ENCODE measurements around the gene PHF19.

Gene PHF19

DNA sequence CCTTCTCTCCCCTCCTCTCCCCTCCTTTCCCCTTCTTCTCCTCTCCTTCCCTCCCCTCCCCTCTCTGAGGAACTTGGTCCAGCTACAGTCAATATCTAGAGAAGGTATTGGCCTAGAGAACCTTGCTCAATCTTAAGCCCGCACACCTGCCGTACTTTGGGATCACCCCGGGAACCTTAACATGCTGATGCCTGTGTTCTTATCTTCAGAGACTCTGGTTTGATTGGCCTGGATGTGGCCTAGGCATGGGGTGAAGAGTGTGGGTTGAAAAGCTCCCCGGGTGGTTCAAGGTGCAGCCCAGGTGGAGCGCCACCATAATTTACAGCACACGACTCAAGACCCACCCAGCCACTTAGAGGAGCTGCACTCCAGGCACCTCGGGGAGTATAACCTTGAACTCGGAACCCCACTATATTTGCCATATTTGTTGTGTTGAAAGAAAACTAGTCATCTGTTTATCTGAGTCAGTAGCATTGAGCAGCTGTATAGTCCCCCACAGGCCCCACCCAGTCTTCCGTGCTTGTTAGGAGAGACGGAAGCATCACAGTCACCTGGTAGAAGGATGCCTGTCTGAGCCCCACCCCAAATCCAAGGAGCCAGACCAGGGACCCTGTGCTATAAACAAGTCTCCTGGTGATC is 14.4 kb upstream of the PHF19 start:
- no peak for DNase-seq

GRCh38 chr9:120890320-120891244 is 13.6 kb upstream of the PHF19 start:
- DNase-seq = no peak

DNA sequence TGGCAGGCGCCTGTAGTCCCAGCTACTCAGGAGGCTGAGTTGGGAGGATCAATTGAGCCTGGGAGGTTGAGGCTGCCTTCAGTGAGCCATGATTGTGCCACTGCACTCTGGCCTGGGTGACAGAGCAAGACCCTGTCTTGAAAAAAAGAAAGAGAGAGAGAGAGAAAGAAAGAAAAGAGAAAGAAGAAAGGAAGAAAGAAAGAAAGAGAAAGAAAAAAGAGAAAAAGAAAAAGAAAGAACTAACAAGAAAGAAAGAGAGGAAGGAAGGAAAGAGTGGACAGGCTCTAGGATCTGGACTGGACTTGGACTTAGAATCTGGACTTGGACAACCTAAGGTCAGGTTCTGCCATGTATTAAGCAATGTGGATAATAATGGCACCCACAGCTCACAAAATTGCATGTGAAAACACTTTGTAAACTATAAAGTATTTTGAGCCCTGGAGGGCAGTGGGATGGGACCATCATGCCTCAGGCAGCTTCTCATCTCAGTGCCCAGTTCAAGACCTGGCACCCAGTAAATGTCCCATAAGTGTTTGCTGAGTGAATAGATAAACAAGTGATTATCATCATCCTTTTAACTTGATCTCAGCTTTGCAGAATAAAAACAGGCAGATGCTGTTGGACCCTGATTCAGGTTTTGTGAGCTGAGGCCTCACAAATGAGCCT is 12.8 kb upstream of the PHF19 start:
- no peak for DNase-seq

DNA sequence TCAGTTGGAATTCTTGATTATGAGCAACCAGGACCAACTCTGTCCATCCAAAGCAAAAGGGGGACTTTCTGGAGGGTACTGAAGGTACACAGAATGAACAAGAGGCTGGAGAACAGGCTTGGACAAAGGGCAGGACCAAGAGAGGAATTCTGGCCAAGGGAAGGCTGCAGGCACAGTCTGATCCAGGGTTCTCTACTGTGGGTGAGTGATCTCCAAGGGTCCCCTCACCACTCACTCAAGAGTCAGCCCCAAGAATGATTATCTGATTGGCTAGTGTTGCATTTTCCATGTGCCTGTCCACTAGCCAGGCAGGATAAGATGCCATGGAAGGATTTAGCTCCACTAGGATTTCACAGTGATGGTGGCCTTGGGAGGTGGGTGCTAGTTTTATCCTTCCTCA is 11.6 kb upstream of the PHF19 start:
- DNase-seq = no peak

- DNase-seq = no peak
These were observed 9.5 kb upstream of the PHF19 start for GRCh38 chr9:120886490-120886967.

- no peak for DNase-seq
These were observed 9.0 kb upstream of the PHF19 start for GRCh38 chr9:120885958-120886357.

GRCh38 chr9:120885457-120885856 is 8.5 kb upstream of the PHF19 start:
- no peak for DNase-seq

DNA sequence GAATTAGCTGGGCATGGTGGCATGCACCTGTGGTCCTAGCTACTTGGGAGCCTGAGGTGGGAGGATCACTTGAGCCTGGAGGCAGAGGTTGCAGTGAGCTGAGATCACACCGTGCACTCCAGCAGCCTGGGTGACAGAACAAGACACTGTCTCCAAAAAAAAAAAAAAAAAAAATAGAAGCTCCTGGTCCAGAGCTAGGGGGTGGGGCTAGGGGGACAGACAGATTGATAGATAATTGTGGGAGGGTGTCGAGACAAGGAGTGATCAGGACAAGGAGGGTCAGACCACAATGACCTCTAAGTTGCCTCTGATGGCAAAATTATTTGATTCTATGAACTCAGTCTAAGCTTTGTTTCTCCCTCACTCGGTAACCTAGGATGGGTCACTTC is 6.6 kb upstream of the PHF19 start:
- no peak for DNase-seq

DNA sequence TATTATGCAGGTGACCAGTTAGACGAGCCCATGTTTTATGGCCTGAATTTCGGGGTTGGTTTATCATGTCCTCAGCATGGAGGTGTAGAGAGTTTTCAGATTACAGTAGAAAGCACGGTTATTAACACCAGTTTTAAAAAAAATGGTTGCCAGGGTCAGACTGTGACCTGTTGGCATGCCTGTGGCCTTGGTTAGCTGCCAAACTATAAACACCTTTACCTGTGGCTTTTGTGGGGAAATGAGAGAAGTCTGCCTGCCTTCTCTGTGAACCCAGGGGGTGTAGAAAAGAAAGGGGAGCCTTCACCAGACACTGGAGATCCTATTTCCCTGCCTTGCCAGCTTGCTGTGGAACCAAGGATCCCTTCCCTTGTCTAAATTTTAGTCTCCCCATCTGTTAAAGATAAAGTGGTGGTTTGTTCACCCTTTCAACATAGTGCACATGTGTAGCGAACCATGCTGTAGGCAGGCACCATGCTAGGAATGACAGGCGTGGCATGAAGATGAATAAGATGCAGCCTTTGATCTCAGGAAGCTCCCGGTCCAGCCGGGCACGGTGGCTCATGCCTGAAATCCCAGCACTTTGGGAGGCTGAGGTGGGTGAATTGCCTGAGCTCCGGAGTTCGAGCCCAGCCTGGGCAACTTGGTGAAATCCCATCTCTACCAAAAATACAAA is 6.1 kb upstream of the PHF19 start:
- peak; percentile 30 for DNase-seq

GRCh38 chr9:120879446-120879845 is 2.5 kb upstream of the PHF19 start:
- DNase-seq = no peak

- DNase-seq = peak; percentile 58
These were observed 1.5 kb upstream of the PHF19 start for GRCh38 chr9:120878188-120879130.

GRCh38 chr9:120877276-120878034 is 467 bp upstream of the PHF19 start:
- peak; percentile 74 for DNase-seq

DNA sequence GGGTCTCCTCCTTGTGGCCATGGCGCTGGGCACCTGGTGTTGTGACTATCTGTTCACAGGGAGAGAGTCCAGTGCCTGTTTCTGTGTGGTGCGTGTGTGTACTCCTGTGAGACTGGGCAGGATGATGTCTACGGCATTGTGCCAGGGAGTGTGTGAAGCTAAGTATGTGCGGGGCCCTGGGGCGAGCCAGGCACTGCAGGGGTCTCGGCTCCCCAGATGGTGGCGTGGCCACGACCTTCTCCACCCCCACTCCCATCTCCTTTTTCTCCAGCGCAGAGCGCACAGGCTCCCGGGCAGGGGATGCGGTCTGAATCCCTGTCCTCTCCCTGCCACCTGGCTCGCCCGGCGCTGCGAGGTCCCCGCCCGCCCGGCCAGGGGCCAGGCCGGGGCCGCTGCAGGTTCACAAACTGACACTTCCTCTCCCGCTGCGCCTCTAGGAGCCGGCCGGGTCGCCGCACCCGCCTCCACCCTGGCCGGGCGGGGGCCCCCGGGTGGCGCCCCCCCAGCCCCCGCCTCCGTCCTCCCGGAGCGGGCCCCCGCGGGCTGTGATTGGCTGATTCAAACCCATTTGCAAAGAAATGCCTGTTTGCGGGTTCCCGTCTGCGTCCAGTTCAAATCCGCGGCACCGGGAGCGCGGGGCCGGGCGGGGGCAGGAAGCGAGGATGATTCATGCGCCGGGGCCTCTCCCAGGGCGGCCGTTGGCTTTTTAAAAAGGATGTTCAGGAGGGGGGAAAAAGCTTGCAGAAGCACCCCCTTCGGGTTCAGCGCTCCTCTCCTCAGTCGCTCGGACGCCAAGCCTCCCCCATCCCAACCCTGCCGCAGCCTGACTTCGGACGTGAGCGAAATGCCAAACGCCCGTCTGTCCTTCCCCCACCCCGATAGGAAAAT is 790 bp downstream of the PHF19 start:
- peak; percentile 76 for DNase-seq

DNA sequence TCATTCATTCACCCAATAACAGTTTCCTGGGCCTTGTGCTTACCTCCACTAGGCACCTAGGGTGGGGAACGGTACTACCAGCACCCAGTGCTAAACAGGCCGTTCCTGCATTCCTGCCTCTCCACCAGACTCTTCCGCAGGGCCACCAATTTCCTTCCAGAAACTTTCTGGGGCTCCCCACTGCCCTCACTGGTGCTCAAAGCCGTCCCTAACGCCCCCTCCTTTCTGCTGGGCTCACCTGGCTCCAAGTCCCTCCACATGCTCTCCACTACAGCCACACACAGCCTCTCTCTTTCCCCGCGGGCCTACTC is 1.4 kb downstream of the PHF19 start:
- no peak for DNase-seq

- DNase-seq = no peak
These were observed 1.8 kb downstream of the PHF19 start for GRCh38 chr9:120875195-120875565.

- no peak for DNase-seq
These were observed 2.5 kb downstream of the PHF19 start for GRCh38 chr9:120874226-120875194.

DNA sequence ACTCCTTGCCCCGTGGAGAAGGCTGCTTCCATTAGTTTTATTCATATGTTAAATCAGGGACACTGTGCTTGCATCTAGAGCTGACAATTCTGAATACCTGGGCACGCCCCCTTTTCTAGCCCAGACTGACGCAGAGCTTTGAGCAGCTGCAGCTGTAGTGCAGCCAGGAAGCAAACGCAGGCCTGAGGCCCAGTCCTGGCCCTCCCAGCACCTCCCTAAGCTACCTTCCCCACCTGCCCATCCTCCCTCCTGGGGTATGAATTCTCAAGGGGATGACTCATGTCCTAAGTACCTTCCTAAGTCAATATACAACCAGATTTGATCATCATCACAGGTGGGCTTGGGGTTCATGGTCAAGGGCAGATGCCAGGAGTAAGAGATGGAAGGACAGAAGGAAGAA is 3.5 kb downstream of the PHF19 start:
- DNase-seq = no peak

DNA sequence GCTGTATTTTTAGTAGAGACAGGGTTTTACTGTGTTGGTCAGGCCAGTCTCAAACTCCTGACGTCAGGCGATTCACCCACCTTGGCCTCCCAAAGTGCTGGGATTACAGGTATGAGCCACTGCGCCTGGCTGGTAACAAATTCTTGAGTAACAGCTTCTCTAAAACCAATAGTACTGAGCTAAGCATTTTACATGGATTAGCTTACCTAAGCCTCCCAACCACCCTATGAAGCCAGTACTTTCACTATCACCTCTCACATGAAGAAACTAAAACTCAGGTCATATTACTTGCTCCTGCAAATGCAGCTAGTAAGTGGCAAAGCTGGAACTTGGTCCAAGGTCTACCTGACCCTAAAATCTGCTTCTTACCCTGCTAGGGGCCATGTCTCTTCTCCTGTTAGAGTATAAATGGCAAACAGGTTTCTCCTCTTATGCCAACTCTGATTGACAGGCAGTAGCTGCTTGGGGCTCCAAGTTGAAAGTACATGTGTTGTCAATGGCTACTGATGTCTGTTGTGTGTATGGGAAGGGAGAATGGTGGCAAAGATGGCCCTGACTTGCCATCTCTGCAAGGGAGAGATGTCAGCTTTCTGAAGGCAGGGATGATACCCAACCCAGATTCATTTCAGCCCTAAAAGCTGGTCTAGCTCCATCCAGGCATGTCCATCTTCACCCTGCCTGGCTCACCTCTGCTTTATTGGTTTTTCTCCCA is 4.0 kb downstream of the PHF19 start:
- DNase-seq = no peak

All from NCI-H2171 treated with DMSO at 0.1 percent for 48 hours (cell line).